Esophagus squamous epithelium (tissue), 5 donors: ENCODE measurements around the gene CRYBA2. TPM values are rescaled to one million over a fixed set of nuclear protein-coding genes. Genes with fewer than 3 reads are reported as not detected.

Experiments
- DNase-seq: peaks from one replicate; lab custom pipeline; 2025; lab: John Stamatoyannopoulos, UW
- H3K27ac ChIP-seq, 4 donors: fragments of 200-600 bp; sonication (generic); one replicate each; pipeline ENCODE4 v1.5.1; 2016 to 2019; ENCODE audit warnings: mild to moderate bottlenecking in 1 of 4
- H3K27me3 ChIP-seq, 4 donors: fragments of 200-600 bp; sonication (generic); 1 replicate in 3 of 4; 2 replicates in 1 of 4; pipeline versions ENCODE4 v1.5.1 to v1.6.0; 2017 to 2021; ENCODE audit warnings: antibody characterized with exemption in 1 of 4
- H3K36me3 ChIP-seq, 3 donors: fragments of 200-600 bp; sonication (generic); one replicate each; pipeline ENCODE4 v1.5.1; 2016 to 2019
- H3K4me1 ChIP-seq, 3 donors: fragments of 200-600 bp; sonication (generic); one replicate each; pipeline ENCODE4 v1.5.1; 2017 to 2019
- H3K4me3 ChIP-seq, 4 donors: fragments of 200-600 bp; sonication (generic); 1 replicate in 3 of 4; 2 replicates in 1 of 4; pipeline ENCODE4 v1.5.1; 2016 to 2019; ENCODE audit warnings: mild to moderate bottlenecking in 2 of 4, moderate library complexity in 1 of 4
- H3K9me3 ChIP-seq, 3 donors: fragments of 200-600 bp; sonication (generic); one replicate each; pipeline ENCODE4 v1.5.1; 2016 to 2019
- CTCF ChIP-seq, 6 experiments: fragments of 450-650 bp in 4 of 6; fragments of 200-600 bp in 2 of 6; sonication (generic) in 2 of 6; IDR thresholded peaks; one replicate each; pipeline ENCODE4 v1.5.1; 2016 to 2019; ENCODE audit warnings: antibody characterized with exemption in 6 of 6, mild to moderate bottlenecking in 4 of 6, moderate library complexity in 4 of 6
- POLR2A ChIP-seq, 4 donors: fragments of 450-650 bp; IDR thresholded peaks; one replicate each; pipeline ENCODE4 v1.6.1; 2017; ENCODE audit warnings: antibody characterized with exemption in 4 of 4, mild to moderate bottlenecking in 4 of 4, moderate library complexity in 3 of 4
- WGBS, 2 donors: methylation state at CpG; one replicate each; pipeline ENCODE4 v1.1.5; 2018; 5-methylcytosine and 5-hydroxymethylcytosine counted together
- intact Hi-C: fragments of 100-400 bp; cut with DNase I; formaldehyde crosslinking; loops from one replicate; pipeline ENCODE4 v1.15.0; 2022
- total RNA-seq, 4 donors: library from RNA; depleted of rRNA; stranded (reverse); fragments of >200 nt; gene quantifications; one replicate each; pipeline ENCODE4 v1.1.0, GENCODE V29; 2016
- donor health status: DM: yes; HTN: yes; CAD: no.

Gene CRYBA2
- total RNA-seq, 4 donors from 2014 or later: not detected

- intact Hi-C loops: no loop called here
- Histone ChIP-seq H3K9me3 (no peaks in the 10 kb centered on the region), H3K27ac (peak overlapping the region; percentile 22 to 83 (median 53)), H3K27me3 (peaks cover 14 to 93% (median 32%) of the 10 kb centered on the region in 4 donors), H3K4me3 (peak overlapping the region; percentile 21 to 56 (median 46)), H3K36me3 (no peaks in the 10 kb centered on the region), H3K4me1 (peaks cover 22 to 56% (median 23%) of the 10 kb centered on the region in 3 donors)
- TF ChIP-seq POLR2A (IDR thresholded peaks at IDR 0.05) (no peak), CTCF (IDR thresholded peaks at IDR 0.05) (peak in 4 of 6 experiments; percentile 28 to 67 (median 51))
- no peak for DNase-seq
- 0 to 20% methylated on average over 2 to 7 of the region's 72 CpGs for WGBS, 2 donors
Observed at GRCh38 chr2:219002395-219003266, 9.4 kb upstream of the CRYBA2 start.

GRCh38 chr2:219001577-219002394 lies 8.6 kb upstream of the CRYBA2 start:
- H3K36me3 ChIP-seq: no peaks in the 10 kb centered on the region
- H3K27ac ChIP-seq: peak overlapping the region; percentile 55 to 83 (median 70)
- H3K4me1 ChIP-seq: peaks cover 22 to 65% (median 23%) of the 10 kb centered on the region in 3 donors
- intact Hi-C loops: no loop called here
- no peaks in the 10 kb centered on the region for H3K9me3 ChIP-seq
- DNase-seq: no peak
- H3K27me3 ChIP-seq: peaks cover 14 to 93% (median 32%) of the 10 kb centered on the region in 4 donors
- peak overlapping the region; percentile 21 to 56 (median 46) for H3K4me3 ChIP-seq
- TF ChIP-seq POLR2A (IDR thresholded peaks at IDR 0.05) (peak in 2 of 4 donors; percentile 43 to 45), CTCF (IDR thresholded peaks at IDR 0.05) (no peak)
- 0% methylated on average over 1 to 8 of the region's 70 CpGs for WGBS, 2 donors

- peaks cover 14 to 93% (median 32%) of the 10 kb centered on the region in 4 donors for H3K27me3 ChIP-seq
- DNase-seq: no peak
- H3K36me3 ChIP-seq: no peaks in the 10 kb centered on the region
- no peak for TF ChIP-seq CTCF (IDR thresholded peaks at IDR 0.05)
- no peak for TF ChIP-seq POLR2A (IDR thresholded peaks at IDR 0.05)
- 15 to 20% methylated on average over 1 to 10 of the region's 26 CpGs for WGBS, 2 donors
- H3K4me3 ChIP-seq: peak overlapping the region; percentile 21 to 56 (median 46)
- H3K9me3 ChIP-seq: no peaks in the 10 kb centered on the region
- H3K27ac ChIP-seq: peak overlapping the region; percentile 55 to 83 (median 70)
- H3K4me1 ChIP-seq: peaks cover 27 to 71% (median 28%) of the 10 kb centered on the region in 3 donors
- intact Hi-C loops: no loop called here
Observed at GRCh38 chr2:219001100-219001576, 7.9 kb upstream of the CRYBA2 start.

GRCh38 chr2:219000569-219000960 lies 7.3 kb upstream of the CRYBA2 start:
- DNase-seq: no peak
- Histone ChIP-seq H3K9me3 (no peaks in the 10 kb centered on the region), H3K4me3 (peak overlapping the region in 2 of 4 donors; percentile 21 to 47), H3K27me3 (peaks cover 16 to 93% (median 34%) of the 10 kb centered on the region in 4 donors), H3K36me3 (no peaks in the 10 kb centered on the region), H3K4me1 (peaks cover 28 to 77% (median 29%) of the 10 kb centered on the region in 3 donors), H3K27ac (peak overlapping the region; percentile 55 to 83 (median 70))
- WGBS, 2 donors: no CpG with 5 or more reads among the region's 8 CpGs
- TF ChIP-seq CTCF (IDR thresholded peaks at IDR 0.05) (no peak), POLR2A (IDR thresholded peaks at IDR 0.05) (no peak)
- intact Hi-C loops: no loop called here
